ENCODE data around the gene GPR171.

- TF ChIP-seq EZH2phosphoT487 (IDR thresholded peaks at IDR 0.05; ENCODE audit: insufficient read depth, low read depth) (no peak), EZH2 (IDR thresholded peaks at IDR 0.05; ENCODE audit: insufficient read depth, poor library complexity, severe bottlenecking) (no peak)
Observed at GRCh38 chr3:151227807-151228665, 25.0 kb upstream of the GPR171 start.

Measured in GM23248 (cell line).